HEK293 (cell line): ENCODE measurements around the gene DAAM2.

ENCODE experiments used
- CTCF ChIA-PET: fragments of 350-600 bp; formaldehyde crosslinking; extraction: SDS; loops from one replicate; lab custom pipeline; 2021; ENCODE audit warnings: antibody characterized with exemption; lab: Yijun Ruan, JAX
- POLR2A ChIA-PET: fragments of 300-600 bp; formaldehyde crosslinking; extraction: SDS; loops from one replicate; lab custom pipeline; 2020; ENCODE audit warnings: antibody characterized with exemption, inconsistent platforms; lab: Yijun Ruan, JAX
- H3K27ac ChIP-seq: fragments of 200-500 bp; sonication (Bioruptor generic); 2 replicates; pipeline ENCODE4 v1.5.1; 2014; ENCODE audit warnings: low read depth, low read length, control low read depth, inconsistent platforms; ENCODE audit errors: extremely low read depth
- H3K36me3 ChIP-seq, 2 experiments: fragments of 200-500 bp in 1 of 2; sonication (Bioruptor generic) in 1 of 2; 1 replicate in 1 of 2; 2 replicates in 1 of 2; pipeline ENCODE4 v1.5.1; 2014 to 2017; ENCODE audit warnings: inconsistent platforms in 2 of 2, low read length in 2 of 2; ENCODE audit not compliant: control insufficient read depth in 2 of 2, insufficient read depth in 1 of 2
- H3K4me1 ChIP-seq: fragments of 200-500 bp; sonication (Bioruptor generic); 2 replicates; pipeline ENCODE4 v1.5.1; 2014; ENCODE audit warnings: mild to moderate bottlenecking, low read length, inconsistent platforms; ENCODE audit not compliant: control insufficient read depth, insufficient read depth
- H3K4me3 ChIP-seq: 2 replicates; pipeline ENCODE4 v1.5.1; 2011; ENCODE audit warnings: low read depth, mild to moderate bottlenecking, control low read depth, low read length, moderate library complexity
- H3K9me3 ChIP-seq: fragments of 200-500 bp; sonication (Bioruptor generic); 2 replicates; pipeline ENCODE4 v1.5.1; 2014; ENCODE audit warnings: low read depth, low read length, inconsistent platforms; ENCODE audit not compliant: control insufficient read depth, insufficient read depth
- CTCF ChIP-seq: fragments of 450-650 bp; formaldehyde crosslinking; IDR thresholded peaks from 2 replicates; pipeline ENCODE4 v1.5.1; 2016; ENCODE audit warnings: missing biosample characterization, missing genetic modification characterization
- GFI1B ChIP-seq: fragments of 450-650 bp; formaldehyde crosslinking; IDR thresholded peaks from 2 replicates; pipeline ENCODE4 v1.5.1; 2016; ENCODE audit warnings: missing biosample characterization, missing genetic modification characterization
- GLIS2 ChIP-seq: fragments of 450-650 bp; formaldehyde crosslinking; IDR thresholded peaks from 2 replicates; pipeline ENCODE4 v1.5.1; 2016; ENCODE audit warnings: missing biosample characterization, missing genetic modification characterization
- HIC1 ChIP-seq: fragments of 450-650 bp; formaldehyde crosslinking; IDR thresholded peaks from 2 replicates; pipeline ENCODE4 v1.5.1; 2016; ENCODE audit warnings: missing biosample characterization, missing genetic modification characterization
- PRDM4 ChIP-seq: fragments of 450-650 bp; formaldehyde crosslinking; IDR thresholded peaks from 2 replicates; pipeline ENCODE4 v1.5.1; 2017; ENCODE audit warnings: missing biosample characterization, missing genetic modification characterization
- PRDM6 ChIP-seq: fragments of 450-650 bp; formaldehyde crosslinking; IDR thresholded peaks from 2 replicates; pipeline ENCODE4 v1.5.1; 2017; ENCODE audit warnings: missing biosample characterization, missing genetic modification characterization
- REPIN1 ChIP-seq: fragments of 450-650 bp; formaldehyde crosslinking; IDR thresholded peaks from 2 replicates; pipeline ENCODE4 v1.5.1; 2017; ENCODE audit warnings: missing biosample characterization, missing genetic modification characterization, low read depth
- SP3 ChIP-seq: fragments of 450-650 bp; formaldehyde crosslinking; IDR thresholded peaks from 2 replicates; pipeline ENCODE4 v1.5.1; 2016; ENCODE audit warnings: missing biosample characterization, missing genetic modification characterization
- TSHZ1 ChIP-seq: fragments of 450-650 bp; formaldehyde crosslinking; IDR thresholded peaks from 2 replicates; pipeline ENCODE4 v1.5.1; 2016; ENCODE audit warnings: missing biosample characterization, missing genetic modification characterization, borderline replicate concordance
- ZBTB10 ChIP-seq: fragments of 450-650 bp; formaldehyde crosslinking; IDR thresholded peaks from 2 replicates; pipeline ENCODE4 v1.5.1; 2016; ENCODE audit warnings: missing biosample characterization, missing genetic modification characterization
- ZFP69B ChIP-seq: fragments of 450-650 bp; formaldehyde crosslinking; IDR thresholded peaks from 2 replicates; pipeline ENCODE4 v1.5.1; 2016; ENCODE audit warnings: missing biosample characterization, missing genetic modification characterization
- ZNF121 ChIP-seq: fragments of 450-650 bp; formaldehyde crosslinking; IDR thresholded peaks from 2 replicates; pipeline ENCODE4 v1.5.1; 2016; ENCODE audit warnings: missing biosample characterization, missing genetic modification characterization
- ZNF311 ChIP-seq: fragments of 450-650 bp; formaldehyde crosslinking; IDR thresholded peaks from 2 replicates; pipeline ENCODE4 v1.5.1; 2017; ENCODE audit warnings: missing biosample characterization, missing genetic modification characterization, borderline replicate concordance
- ZNF366 ChIP-seq: fragments of 450-650 bp; formaldehyde crosslinking; conservative IDR thresholded peaks from 2 replicates; pipeline ENCODE4 v1.5.1; 2016; ENCODE audit warnings: missing biosample characterization, missing genetic modification characterization
- ZNF433 ChIP-seq: fragments of 450-650 bp; formaldehyde crosslinking; IDR thresholded peaks from 2 replicates; pipeline ENCODE4 v1.5.1; 2016; ENCODE audit warnings: missing biosample characterization, missing genetic modification characterization, low read depth
- ZNF501 ChIP-seq: fragments of 450-650 bp; formaldehyde crosslinking; IDR thresholded peaks from 2 replicates; pipeline ENCODE4 v1.5.1; 2016; ENCODE audit warnings: missing biosample characterization, missing genetic modification characterization
- ZNF555 ChIP-seq: fragments of 450-650 bp; formaldehyde crosslinking; conservative IDR thresholded peaks from 2 replicates; pipeline ENCODE4 v1.5.1; 2017; ENCODE audit warnings: missing biosample characterization, mild to moderate bottlenecking, missing genetic modification characterization, inconsistent platforms
- ZNF626 ChIP-seq: fragments of 450-650 bp; sonication (Bioruptor Pico); formaldehyde crosslinking; IDR thresholded peaks from 2 replicates; pipeline ENCODE4 v1.5.1; 2018; ENCODE audit warnings: missing biosample characterization, missing genetic modification characterization, inconsistent platforms
- ZNF791 ChIP-seq: fragments of 450-650 bp; formaldehyde crosslinking; IDR thresholded peaks from 2 replicates; pipeline ENCODE4 v1.5.1; 2016; ENCODE audit warnings: missing biosample characterization, missing genetic modification characterization
- ZXDB ChIP-seq: fragments of 450-650 bp; formaldehyde crosslinking; IDR thresholded peaks from 2 replicates; pipeline ENCODE4 v1.5.1; 2016; ENCODE audit warnings: missing biosample characterization, missing genetic modification characterization

DAAM2 gene

GRCh38 chr6:39918831-39919230 lies 126.7 kb downstream of the DAAM2 start:
- ChIA-PET CTCF (no interaction called here), POLR2A (no interaction called here)
- H3K4me3 ChIP-seq = no peak overlapping the region
- H3K9me3 ChIP-seq = no peaks in the 10 kb centered on the region
- H3K4me1 ChIP-seq = no peaks in the 10 kb centered on the region
- peaks cover 6 to 56% of the 10 kb centered on the region in 2 experiments; a peak in 2 of 3 replicates for H3K36me3 ChIP-seq
- TF ChIP-seq ZNF433 (tag by site-specific recombination) (no peak), CTCF (no peak), SP3 (no peak), ZNF501 (no peak), ZNF366 (tag by site-specific recombination) (no peak), ZNF121 (tag by site-specific recombination) (no peak), REPIN1 (tag by site-specific recombination) (no peak), ZNF311 (tag by site-specific recombination) (no peak), ZFP69B (tag by site-specific recombination) (no peak), ZNF791 (tag by site-specific recombination) (no peak), HIC1 (tag by site-specific recombination) (no peak), PRDM4 (tag by site-specific recombination) (no peak), TSHZ1 (tag by site-specific recombination) (no peak), ZNF626 (tag by site-specific recombination) (no peak), ZBTB10 (tag by site-specific recombination) (no peak), ZXDB (tag by site-specific recombination) (no peak), GLIS2 (tag by site-specific recombination) (no peak), PRDM6 (tag by site-specific recombination) (no peak), GFI1B (tag by site-specific recombination) (no peak), ZNF555 (tag by site-specific recombination) (no peak)
- no peak overlapping the region for H3K27ac ChIP-seq
